HG02973 (cell line): ENCODE measurements around the gene AUTS2.

ENCODE experiments used
- ATAC-seq: cut with Tn5 transposase; IDR thresholded peaks from one replicate; pipeline ENCODE4 v1.9.1; 2021; ENCODE audit warnings: moderate library complexity; ENCODE audit not compliant: unreplicated experiment

The AUTS2 gene

DNA sequence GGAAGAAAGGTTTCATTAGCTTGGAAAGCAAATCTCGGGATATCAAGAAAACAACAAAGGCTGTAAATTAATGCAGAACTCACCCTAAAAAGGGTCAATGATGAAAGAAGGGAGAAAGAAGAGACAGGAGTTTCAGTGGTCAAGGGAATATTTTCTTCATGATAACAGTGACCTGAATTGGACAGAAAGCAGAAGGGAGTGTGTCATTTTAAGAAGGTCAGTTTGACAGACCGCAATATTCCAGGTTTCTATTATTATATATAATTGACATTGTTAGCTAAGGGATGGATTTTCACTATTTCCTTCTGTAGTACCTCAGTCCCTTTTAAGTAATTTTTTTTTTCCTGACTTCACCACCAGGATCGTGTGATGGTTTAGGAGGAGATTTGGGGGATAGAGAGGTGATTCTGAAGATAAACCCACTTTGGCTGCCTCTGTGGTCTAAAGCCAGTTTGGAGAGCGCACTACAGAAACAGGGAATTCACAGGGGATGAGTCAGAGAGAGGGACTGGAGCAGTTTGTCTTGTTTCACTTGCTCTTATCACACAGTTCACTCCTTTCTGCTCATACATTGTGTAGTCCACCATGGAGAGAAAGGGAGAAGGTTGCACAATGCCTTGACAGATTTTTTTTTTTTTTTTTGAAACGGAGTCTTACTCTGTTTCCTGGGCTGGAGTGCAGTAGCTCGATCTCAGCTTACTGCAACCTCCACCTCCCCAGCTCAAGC lies 417.9 kb downstream of the AUTS2 start:
- no peak for ATAC-seq

DNA sequence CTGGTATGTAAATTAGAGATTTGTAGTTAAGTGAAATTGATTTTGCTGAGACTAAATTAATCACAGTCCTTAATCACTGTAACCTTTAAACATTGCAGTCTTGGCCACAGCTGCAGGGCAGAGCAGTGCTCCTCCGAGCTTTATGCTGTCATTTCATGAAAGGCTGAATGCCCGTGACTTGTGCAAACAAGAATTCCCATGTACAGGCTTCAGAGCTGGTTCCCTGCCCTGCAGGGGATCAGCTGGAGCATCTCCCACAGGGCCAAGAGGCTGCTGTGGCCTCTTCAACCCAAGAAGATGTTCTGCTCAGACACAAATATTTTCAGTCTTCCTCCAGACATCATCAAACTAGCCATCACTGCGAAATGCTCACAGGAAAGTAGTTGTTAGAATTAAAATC lies 419.1 kb downstream of the AUTS2 start:
- ATAC-seq = no peak

- ATAC-seq = no peak
Measured at GRCh38 chr7:70018700-70019099, 420.4 kb downstream of the AUTS2 start.

- no peak for ATAC-seq
Measured at GRCh38 chr7:70027867-70028266, 429.6 kb downstream of the AUTS2 start.

DNA sequence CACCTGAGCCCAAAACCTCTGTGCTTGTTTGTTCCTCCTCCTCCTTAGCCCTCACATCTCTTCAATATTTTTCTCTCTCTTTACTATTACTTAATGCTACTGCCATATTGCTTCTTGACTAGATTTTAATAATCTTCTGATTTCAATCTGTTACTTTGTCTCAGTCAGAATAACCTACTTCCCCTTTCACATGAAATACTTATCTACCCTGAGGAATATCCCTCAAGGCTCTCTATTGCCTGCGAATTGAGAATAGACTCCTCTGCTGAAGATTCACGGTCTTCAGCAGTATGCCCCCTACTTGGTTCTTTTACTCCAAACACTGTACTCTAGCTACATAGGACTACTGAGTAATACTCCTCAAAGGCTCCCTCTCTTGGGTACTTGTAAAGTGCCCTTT lies 430.3 kb downstream of the AUTS2 start:
- no peak for ATAC-seq

- no peak for ATAC-seq
Measured at GRCh38 chr7:70029993-70030392, 431.7 kb downstream of the AUTS2 start.

DNA sequence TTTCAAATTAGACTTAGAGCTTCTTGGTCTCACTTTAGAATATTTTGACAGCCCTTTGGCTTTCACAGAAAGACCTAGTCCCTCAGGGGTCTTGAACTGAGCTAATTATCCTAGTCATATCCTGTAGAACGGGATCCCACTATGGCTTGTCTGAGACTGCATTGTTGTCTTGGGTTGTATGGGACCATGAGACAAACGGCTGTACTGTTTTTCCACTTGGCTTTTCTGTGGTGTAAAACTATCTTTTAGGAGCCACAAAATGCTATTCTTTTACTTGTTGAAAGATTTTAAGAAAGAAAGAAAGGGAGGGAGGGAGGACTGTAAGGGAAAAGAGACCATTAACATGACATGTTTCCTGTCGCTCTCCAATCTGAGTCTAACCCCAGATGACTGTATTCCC lies 432.5 kb downstream of the AUTS2 start:
- ATAC-seq = no peak

- ATAC-seq = no peak
Measured at GRCh38 chr7:70031245-70031644, 433.0 kb downstream of the AUTS2 start.

DNA sequence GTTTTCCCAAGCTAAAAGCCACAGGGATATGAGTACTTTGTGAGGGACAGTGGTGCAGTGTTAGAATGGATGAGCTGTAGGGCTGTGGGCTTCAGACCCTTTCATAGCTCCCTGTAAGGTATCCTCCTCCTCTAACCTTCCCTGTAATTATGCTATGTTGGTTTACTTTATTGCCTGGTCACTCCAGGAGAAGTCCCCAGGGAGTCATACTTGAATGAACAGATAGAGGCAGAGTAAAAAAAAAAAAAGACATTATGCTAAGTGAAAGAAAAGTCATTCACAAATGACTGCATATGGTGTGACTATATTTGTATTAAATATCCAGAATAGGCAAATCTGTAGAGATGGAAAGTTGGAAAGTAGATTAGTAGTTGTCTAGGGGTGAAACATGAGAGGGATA lies 434.4 kb downstream of the AUTS2 start:
- ATAC-seq = no peak

GRCh38 chr7:70033226-70033625 lies 435.0 kb downstream of the AUTS2 start:
- no peak for ATAC-seq

- no peak for ATAC-seq
Measured at GRCh38 chr7:70034999-70035398, 436.7 kb downstream of the AUTS2 start.

DNA sequence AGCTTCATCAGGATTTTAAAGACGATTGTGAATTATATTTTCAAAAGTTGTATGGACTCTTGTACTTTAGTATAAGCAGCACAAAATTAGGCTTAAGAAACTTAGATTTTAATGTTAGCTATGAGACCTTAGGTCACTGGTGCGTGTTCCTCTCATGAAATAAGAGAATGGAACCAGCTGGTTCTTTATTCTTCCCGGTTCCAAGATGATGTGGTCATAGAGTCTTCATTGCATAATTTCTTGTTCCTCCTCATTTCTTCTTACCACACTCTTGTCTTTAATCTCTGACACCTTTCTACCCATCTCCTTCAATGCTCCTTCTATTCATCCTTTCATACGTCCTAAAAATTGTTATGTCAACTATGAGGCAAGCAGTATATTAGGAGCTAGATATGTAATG lies 437.2 kb downstream of the AUTS2 start:
- ATAC-seq = no peak

DNA sequence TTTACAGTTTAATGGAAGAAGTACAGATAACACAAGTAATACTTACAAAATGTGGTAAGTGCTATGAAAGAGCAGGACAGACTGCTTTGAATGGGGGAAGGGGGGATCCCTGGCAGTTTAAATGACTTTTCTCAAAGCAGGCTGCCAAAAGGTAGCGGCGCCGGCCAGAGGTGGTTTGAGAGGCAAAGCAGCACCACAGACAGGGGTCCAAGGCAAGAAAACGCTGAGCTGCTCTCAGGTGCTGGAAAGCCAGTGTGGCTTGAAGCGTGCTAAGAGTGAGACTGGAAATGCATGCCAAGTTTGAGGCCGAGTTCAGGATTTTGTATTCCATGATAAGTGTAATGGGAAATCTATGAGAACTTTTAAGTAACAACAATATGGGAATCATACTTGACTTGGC lies 437.7 kb downstream of the AUTS2 start:
- no peak for ATAC-seq

GRCh38 chr7:70036695-70037094 lies 438.4 kb downstream of the AUTS2 start:
- no peak for ATAC-seq

DNA sequence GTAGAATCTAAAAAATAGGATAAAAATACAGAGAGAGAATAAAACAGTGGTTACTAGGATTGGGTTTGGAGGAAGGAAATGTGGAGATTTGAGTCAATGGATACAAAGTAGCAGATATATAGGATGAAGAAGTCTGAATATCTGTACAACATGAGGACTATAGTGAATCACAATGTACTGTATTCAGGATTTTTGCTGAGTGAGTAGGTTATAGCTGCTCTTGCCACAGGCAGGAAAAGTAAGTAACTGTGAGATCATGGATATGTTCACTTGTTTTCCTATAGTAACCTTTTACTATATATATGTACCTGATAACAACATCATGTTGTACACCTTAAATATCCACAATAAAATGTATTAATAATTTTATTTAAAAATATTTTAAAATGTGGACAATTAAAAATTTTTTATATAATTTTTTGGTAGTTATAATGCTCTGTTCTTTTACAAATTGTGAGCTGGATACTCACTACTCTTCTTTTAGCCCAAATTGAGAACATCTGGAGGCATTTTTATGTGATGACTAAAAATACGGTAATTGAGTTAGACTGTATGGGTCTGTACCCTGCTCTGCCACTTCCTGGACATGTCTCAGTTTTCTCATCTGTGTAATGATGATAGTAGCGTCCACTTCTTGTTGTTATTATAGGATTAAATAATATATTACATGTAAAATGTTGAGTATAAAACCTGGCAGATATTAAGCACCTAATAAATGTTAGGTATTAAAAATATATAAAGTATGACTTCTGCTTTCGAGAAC lies 439.1 kb downstream of the AUTS2 start:
- ATAC-seq = no peak

GRCh38 chr7:70040051-70040450 lies 441.8 kb downstream of the AUTS2 start:
- no peak for ATAC-seq

GRCh38 chr7:70040970-70041766 lies 442.9 kb downstream of the AUTS2 start:
- ATAC-seq = no peak

DNA sequence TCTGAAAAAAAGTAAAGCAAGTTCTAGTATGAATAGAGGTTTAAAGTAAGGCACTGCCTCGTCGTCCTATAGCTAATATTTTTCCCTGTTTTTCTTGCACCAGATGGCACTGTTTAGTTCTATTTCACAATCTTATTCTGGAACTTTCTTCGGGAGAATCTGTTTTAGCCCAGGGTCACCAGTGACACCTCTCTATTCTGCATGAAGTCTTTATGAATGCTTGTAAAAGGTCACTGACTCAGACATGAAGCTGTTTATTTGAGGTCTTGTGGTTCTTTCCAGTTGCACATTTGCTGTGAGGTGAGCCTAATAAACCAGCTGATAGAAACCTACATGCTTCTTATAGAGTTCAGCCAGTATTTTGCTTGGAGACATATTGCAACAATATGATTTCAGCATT lies 444.3 kb downstream of the AUTS2 start:
- no peak for ATAC-seq

GRCh38 chr7:70043015-70043538 lies 444.8 kb downstream of the AUTS2 start:
- ATAC-seq = no peak

DNA sequence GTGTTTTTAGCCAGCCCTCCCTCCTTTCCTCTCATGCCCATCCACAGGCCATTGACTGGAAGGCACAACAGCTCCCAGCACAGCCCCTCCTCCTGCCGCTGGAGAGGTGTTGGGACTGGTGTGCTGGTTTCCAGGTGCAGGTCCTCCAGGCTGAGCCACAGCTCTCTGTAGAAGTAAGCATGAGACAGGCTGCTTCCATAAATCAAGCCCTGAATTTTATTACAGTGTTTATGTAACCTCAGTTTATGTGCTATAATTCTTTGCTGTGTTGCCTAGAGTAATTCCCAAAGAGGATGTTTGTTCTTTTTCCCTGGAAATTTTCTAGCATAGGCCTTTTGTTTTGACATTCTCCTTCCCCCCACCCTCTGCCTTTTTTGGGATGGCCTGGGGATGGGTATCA lies 445.8 kb downstream of the AUTS2 start:
- ATAC-seq = no peak

GRCh38 chr7:70044525-70044924 lies 446.2 kb downstream of the AUTS2 start:
- ATAC-seq = no peak

DNA sequence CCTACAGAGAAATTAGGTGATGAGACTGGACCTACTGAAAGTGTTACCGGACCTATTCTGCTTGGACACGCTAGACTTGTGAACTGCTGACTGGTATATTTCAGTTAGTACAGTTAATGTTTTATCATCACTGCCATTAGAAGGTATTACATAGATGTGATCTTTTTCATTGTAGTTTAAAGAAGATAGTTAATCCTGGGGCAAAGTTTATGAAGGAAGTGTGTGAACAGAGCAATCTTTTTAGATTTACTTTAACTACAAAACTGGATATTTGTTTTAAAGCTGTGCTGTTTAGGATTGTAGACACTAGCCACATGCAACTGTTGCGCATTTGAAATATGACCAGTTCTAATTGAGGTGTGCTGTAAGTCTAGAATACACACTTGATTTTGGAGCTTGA lies 446.7 kb downstream of the AUTS2 start:
- no peak for ATAC-seq
